Activated CD4-positive, CD25-positive, alpha-beta regulatory T cell treated with anti-CD3 and anti-CD28 coated beads, Interleukin-2, amount 50 U/mL, for 72 hours (primary cell): Measurements from ENCODE around the gene SRP72.
A peak's percentile ranks its signal among the peaks of the same experiment; 100 is the strongest.
"Not testable (repeated sequence)": the region's sequence is repeated elsewhere in the genome, so short reads cannot be mapped to it uniquely, and the experiment has no call there.

Experiments used
- DNase-seq: peaks from one replicate; pipeline ENCODE4 v3.0.0; 2021

SRP72 gene

DNA sequence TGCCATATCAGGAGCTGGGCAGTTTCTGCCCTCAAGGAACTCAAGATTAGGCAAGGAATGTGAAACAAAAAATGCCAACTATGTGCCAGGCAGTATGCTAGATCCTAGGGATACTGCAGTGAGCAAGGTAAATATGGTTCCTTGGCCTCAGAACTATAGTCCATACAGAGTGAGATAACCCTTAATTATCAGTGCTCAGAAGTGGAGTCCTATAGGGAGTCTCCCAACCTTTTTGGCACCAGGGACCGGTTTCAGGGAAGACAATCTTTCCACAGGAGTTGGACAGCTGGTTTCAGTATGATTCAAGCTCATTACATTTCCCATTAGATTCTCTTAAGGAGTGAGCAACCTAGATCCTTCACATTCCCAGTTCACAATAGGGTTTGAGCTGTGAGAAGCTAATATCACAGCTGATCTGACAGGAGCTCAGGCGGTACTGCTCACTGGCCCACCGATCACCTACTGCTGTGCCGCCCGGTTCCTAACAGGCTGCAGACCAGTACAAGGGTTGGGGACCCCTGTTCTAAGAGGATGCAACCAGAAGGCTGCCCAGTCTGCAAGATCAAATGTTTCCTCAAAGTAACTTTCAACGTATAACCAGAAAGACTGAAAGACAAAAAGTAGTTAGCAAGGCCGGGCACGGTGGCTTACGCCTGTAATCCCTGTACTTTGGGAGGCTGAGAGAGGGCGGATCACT lies 1.7 kb upstream of the SRP72 start:
- no peak for DNase-seq

DNA sequence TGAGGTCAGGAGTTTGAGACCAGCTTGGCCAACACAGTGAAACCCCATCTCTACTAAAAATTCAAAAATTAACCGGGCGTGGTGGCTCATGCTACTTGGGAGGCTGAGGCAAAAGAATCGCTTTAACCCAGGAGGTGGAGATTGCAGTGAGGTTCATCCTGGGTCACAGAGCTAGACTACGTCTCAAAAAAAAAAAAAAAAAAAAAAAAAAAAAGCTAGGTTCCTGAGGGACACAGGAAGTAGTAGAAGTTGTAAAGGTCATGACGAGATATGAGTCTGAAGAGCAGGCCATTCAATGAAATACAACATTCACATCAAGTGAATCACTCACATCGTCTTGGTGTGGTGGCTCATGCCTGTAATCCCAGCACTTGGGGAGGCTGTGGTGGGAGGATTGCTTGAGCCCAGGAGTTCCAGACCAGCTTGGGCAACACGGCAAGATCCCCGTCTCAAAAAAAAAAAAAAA lies 1.1 kb upstream of the SRP72 start:
- not testable (repeated sequence) for DNase-seq

GRCh38 chr4:56466910-56467283 lies 520 bp upstream of the SRP72 start:
- DNase-seq, result no peak

GRCh38 chr4:56468097-56468422 lies 643 bp downstream of the SRP72 start:
- peak; percentile 42 for DNase-seq

GRCh38 chr4:56469489-56470210 lies 2.2 kb downstream of the SRP72 start:
- DNase-seq, result no peak

DNA sequence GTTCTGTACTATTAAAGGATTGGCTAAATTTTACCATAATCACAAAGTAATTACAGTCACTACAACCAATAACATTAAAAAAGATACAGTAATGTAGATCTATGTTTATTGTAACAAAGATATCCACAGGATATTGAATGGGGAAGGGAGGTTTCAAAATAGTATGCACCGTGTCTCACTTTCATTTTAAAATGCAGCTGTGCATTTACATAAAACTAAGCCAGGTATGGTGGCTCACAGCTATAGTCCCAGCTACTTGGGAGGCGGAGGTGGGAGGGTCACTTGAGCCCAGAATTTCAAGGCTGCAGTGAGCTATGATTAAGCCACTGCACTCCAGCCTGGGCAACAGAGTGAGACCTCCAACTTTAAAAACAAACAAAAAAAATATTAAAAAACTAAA lies 8.5 kb downstream of the SRP72 start:
- DNase-seq, result no peak

DNA sequence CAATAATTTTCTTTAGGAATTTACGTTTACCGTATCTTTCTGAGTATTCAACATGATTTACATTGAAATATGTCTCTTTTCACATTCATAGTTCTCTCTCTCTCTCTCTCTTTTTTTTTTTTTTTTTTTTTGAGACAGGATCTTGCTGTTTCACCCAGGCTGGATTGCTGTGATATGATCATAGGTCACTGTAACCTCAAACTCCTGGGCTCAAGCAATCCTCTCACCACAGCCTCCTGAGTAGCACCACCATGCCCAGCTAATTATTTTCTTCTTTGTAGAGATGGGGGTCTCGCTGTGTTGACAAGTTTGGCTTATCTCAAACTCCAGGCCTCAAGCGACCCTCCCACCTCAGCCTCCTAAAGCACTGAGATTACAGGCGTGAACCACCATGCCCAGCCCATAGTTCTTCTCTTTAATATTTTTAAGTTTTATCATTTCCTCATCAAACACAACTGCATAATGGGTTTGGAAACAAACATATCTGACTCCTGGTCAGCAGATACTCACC lies 9.8 kb downstream of the SRP72 start:
- DNase-seq, result no peak

- no peak for DNase-seq
Measured at GRCh38 chr4:56480691-56481090, 13.3 kb downstream of the SRP72 start.

DNA sequence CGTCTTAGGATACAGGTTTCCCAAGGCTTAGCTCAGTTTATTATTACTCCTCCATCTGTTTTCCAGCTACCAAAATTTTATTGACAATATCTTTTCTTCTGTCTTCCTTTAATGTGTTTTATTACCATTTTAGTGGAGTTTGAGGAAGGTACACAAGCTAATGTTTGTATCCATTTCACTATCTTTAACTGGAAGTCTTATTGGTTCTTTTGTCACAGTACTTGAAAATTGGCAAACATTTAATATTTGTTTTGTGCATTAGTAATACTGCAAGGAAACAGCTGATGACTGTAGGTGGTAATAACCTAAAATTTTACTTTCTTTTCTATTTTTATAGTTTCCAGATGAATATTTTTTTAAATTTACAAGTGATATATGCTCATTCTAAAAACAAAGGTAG lies 28.8 kb downstream of the SRP72 start:
- DNase-seq, result no peak

DNA sequence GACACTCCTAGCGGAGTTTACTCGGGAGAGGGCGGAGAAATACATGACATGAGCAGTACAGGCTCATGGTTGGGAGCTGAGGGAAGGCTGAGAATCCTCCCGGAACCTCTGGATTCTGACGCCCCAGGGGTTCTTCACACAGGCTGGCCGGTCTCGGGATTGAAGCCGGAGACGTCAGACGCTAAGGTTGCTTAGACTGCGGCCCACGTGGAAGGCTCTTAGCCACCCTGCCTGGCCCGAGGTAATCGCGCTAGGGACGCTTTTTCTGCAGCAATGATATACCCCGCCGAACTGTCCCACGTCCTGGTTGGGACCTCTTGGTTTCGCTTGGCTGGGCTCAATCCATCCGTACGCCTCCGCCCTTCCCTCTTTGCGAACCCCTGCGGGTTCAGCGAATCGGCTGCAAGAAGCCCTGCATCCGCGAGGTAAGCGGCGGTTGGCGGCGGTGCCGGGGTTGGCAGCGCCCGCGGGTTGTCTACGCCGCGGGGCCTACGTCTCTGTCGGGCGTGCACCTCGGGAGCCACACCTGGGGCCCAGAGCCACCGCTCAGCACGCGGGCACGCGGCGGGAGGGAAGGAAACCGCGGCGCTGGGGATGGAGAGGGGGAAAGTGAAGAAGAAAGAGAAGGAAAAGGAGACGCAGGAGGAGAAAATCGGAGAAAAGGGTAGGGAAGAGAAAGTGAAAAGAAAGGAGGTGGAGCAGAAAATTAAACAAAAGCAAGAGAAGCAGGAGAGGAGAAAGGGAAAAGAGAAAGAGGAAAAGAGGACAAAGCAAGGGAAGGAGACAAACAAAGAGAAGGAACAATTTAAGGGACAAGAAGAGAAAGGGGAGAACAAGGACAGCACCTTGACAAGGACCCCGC lies 38.1 kb downstream of the SRP72 start, which contains the start of gene ARL9:
Gene ARL9 (plus strand): TSS at position 523 of the 862 bp plus-strand sequence. CDS start 72 bp downstream, at position 595.
- DNase-seq, result peak; percentile 55

GRCh38 chr4:56511098-56511497 lies 43.7 kb downstream of the SRP72 start:
- DNase-seq, result no peak

DNA sequence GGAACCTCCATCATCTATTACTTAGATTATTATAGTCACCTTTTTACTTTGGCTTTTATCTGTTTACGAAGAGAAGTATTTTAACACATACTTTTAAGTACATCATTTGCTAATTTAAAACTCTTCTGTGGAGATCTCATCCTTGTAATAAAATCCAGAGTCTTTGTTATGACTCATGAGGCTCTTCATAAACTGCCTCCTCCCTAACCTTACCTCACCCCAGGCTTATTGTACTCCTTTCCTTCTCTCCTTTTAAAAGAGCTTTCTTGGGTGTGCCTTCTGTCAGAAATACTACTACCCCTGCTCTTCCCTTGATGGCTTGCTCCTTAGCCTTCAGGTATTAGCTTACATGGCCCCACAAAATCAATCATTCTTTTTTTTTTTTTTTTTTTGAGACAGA lies 44.7 kb downstream of the SRP72 start:
- DNase-seq, result no peak

- DNase-seq, result no peak
Measured at GRCh38 chr4:56513517-56513916, 46.1 kb downstream of the SRP72 start.

DNA sequence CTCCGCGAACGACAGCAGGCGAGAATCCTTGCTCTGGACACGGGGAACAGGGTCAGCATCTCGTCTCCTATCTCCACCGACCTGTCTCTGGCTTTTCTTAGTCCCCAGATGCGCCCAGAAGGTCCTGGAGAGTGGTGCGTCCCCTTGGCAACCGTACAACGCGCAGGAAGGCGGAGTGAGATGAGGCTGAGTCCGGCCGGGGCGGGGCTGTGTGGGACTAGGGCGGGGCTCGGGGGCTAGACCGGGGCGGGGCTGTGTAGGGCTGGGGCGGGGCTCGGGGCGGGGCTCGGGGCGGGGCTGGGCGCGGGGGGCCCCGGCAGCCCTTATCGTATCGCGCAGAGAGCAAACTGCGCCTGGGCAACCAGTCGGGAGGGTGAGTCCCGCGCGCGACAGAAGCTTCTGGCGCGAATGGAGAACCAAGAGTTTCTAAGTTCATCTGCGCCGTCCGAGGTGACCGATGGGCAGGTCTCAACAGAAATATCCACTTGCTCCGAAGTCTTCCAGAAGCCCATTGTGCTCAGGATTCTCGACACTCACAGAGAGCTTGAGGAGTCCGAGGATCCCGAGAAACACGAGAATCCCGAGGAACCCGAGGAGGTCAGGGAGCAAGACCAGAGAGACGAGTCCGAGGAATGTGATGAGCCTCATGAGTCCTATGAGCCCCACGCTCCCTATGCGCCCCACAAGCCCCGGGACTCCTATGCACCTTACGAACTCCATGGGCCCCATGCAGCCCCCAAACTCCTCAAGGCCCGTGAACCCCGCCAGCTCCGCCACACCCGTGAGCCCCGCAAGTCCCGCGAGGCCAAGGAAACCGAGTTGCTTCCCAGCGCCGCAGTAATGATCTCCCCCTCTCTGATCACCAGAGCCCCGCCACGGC lies 63.1 kb downstream of the SRP72 start:
- DNase-seq, result peak; percentile 73

- no peak for DNase-seq
Measured at GRCh38 chr4:56531149-56531770, 63.8 kb downstream of the SRP72 start.

GRCh38 chr4:56531823-56532222 lies 64.4 kb downstream of the SRP72 start:
- no peak for DNase-seq

GRCh38 chr4:56532239-56532638 lies 64.8 kb downstream of the SRP72 start:
- no peak for DNase-seq

GRCh38 chr4:56535915-56536314 lies 68.5 kb downstream of the SRP72 start:
- no peak for DNase-seq

GRCh38 chr4:56537147-56537546 lies 69.7 kb downstream of the SRP72 start:
- no peak for DNase-seq

- DNase-seq, result no peak
Measured at GRCh38 chr4:56540826-56541225, 73.4 kb downstream of the SRP72 start.

DNA sequence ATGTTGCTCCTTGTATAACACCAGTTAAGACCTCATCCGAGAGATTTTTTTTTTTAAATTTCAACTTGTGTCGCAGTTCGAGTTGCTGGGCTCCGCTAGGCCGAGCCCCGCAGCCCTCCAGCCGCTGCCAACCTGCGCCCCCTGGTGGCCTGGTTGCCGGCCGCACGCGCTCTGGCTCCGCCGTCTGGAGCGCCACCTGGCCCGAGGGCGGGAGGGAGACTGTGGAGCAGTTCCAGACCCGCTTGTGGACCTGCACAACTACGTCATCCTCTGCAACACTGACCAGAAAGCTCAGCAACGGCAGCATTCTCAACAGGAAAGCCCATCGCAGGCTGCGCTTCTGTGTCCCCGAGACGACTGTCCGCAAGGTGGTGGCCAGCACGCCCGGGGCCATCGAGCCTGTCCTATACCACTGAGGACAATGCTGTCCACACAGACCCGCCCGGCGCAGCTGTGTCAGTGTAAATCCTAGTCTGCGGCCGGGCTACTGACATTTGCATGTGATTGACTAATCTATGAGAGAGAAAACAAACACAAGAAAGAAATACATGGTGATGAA lies 77.2 kb downstream of the SRP72 start:
- DNase-seq, result peak; percentile 93

- no peak for DNase-seq
Measured at GRCh38 chr4:56550642-56551041, 83.2 kb downstream of the SRP72 start.
